ENCODE results near the gene NOP14.

GRCh38 chr4:2961811-2962441 lies 1.3 kb downstream of the NOP14 start:
- TF ChIP-seq POLR2A (IDR thresholded peaks at IDR 0.05), result no peak
- TF ChIP-seq CTCF (IDR thresholded peaks at IDR 0.05), result no peak

Measured in heart left ventricle (tissue), 13 donors.